ENCODE measurements around the gene SPDYE2B.
"Not testable (repeated sequence)": the region's sequence is repeated elsewhere in the genome, so short reads cannot be mapped to it uniquely, and the experiment has no call there.

SPDYE2B gene

GRCh38 chr7:102649924-102650323 is at the start of gene SPDYE2B:
Gene SPDYE2B, plus strand, starts transcription at chr7:102650319. Its CDS starts 2,030 bp downstream, at chr7:102652349.
- H3K4me3 ChIP-seq (ENCODE audit: low read depth, low read length), result not testable (repeated sequence)

GRCh38 chr7:102602317-102602716 is 47.8 kb upstream of the SPDYE2B start:
- not testable (repeated sequence) for H3K4me3 ChIP-seq (ENCODE audit: low read depth, low read length)

- H3K4me3 ChIP-seq (ENCODE audit: low read depth, low read length), result not testable (repeated sequence)
Measured at GRCh38 chr7:102604431-102605145, 45.5 kb upstream of the SPDYE2B start.

DNA sequence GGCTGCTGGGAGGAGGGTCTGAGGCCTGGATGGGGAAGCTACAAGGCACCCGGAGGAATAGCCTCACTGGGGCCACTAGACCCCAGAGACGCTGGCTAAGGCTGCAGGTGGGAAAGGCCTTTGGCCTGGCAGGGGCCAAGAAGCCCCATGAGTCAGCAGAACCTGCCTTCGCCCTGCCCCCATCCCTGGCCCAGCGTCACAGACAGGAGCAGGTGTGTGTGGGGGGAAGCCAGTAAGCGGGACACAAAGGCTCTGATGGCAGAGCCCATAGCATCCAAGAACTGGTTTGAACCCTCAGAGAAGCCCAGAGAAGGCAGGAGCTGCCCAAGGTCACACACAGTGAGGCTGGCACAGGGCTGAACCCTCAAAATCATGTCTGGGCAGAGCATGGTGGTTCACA is 43.3 kb upstream of the SPDYE2B start:
- H3K4me3 ChIP-seq (ENCODE audit: low read depth, low read length), result not testable (repeated sequence)

DNA sequence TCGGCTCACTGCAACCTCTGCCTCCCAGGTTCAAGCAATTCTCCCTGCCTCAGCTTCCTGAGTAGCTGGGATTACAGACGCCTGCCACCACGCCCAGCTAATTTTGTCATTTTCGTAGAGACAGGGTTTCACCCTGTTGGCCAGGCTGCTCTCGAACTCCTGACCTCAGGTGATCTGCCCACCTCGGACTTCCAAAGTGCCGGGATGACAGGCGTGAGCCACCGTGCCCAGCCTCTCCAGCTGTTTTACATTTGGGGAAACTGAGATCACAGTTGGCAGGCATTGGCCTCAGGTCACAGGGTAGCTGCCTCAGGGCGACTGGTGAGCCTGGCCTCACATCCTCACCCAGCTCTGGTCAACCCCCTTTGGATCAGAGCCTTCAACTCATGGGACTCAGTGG is 40.4 kb upstream of the SPDYE2B start:
- not testable (repeated sequence) for H3K4me3 ChIP-seq (ENCODE audit: low read depth, low read length)

DNA sequence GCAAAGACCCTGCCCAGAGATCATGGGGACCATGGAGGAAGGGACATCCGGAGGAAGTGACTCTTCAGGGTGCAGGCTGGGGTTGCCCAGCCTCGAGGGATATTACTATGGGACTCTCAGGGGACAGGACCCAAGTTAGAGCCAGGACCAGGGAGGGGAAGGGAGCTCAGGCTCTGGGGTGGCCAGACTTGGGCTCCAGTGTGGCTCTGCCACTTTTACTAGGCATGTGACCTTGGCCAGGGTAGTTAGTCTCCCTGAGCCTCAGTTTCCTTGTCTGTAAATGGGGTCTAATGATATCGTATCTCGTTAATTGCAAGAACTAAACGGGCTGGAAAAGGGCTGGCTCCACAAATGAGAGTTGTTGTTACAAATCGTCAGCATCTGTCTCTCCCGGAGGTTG is 39.7 kb upstream of the SPDYE2B start:
- H3K4me3 ChIP-seq (ENCODE audit: low read depth, low read length), result not testable (repeated sequence)

DNA sequence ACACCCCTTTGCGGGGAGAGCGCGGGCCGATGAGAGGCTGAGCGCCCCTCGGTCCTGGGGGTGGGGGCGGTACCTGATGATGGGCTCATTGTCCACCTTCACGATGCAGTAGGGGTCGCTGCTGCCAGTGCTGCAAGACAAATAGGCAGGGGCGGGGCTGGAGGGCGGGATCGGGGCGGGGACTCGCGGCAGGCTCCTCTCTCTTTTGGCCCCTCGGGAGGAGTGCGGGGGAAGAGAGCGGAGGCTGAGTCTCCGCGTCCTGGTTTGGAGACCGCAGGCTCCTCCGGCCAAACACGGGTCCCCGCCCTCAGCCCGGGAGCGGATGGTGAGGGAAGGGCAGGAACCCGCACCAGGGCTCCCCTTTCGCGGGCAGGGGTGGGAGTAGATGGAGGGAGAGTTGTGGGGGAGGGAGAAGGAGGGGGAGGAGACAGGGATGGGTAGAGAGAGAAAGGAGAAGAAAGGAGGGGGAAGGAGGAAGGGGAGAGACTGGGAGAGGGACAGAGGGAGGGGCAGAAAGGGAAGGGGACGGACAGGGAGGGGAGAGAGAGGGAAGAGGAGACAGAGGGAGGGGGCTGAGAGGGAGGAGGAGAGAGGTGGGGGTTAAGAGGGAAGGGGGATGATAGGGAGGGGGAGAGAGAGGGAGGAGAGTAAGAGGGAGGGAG is 39.0 kb upstream of the SPDYE2B start:
- not testable (repeated sequence) for H3K4me3 ChIP-seq (ENCODE audit: low read depth, low read length)

- peak overlapping the region; percentile 23 for H3K4me3 ChIP-seq (ENCODE audit: low read depth, low read length)
Measured at GRCh38 chr7:102611675-102612325, 38.3 kb upstream of the SPDYE2B start.

DNA sequence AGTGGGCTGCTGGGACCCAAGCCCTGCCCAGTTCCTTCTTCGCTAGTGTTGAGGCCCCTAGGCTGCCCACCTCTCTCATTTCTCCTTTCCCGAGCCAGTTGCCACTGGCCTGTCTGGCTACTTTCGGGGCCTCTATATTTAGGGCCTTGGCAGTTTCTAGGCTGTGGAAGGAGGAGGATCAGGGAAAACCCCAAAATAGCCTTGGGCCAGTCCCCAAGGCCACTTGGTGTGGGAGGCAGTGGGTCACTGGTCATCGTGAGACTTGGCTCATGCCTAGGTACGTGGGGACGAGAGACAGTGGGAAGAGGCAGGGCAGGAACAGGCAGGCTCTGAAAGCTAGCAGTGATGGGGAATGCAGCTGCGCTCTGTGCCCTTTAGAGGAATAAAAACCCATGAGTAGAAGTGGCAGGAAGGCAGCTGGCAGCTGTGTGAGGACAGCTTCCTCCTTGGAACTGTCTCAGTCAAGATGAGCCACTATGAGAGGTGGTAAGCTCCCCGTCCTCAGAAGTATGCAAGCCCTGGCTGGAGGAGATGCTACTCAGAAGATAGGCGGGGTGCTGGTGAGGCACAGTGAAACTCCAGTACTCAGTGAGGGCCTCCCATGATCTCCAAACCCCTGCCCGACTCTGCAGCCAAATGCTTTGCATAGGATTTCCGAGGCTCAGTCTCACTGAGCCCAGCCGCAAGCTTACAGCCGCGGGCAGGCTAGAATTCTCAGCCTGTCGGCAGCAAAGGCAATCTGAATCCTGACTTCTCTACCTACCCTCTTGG is 36.4 kb upstream of the SPDYE2B start:
- H3K4me3 ChIP-seq (ENCODE audit: low read depth, low read length), result not testable (repeated sequence)

DNA sequence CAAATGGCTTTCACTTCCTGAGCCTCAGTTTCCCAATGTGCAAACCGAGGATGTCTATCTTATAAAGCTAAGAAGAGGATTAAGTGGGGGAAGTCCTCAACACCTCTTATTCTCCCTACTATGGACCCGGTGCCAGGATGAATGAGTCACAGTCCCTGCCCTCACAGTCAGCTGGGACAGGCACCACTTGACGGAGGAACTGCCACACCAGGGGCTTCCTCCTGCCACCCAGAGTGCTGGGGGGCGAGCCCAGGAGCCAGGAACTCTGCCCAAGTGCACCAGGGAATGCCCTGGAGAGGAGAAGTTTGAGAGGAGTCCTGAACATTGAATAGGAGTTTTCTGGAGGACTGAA is 35.8 kb upstream of the SPDYE2B start:
- not testable (repeated sequence) for H3K4me3 ChIP-seq (ENCODE audit: low read depth, low read length)

DNA sequence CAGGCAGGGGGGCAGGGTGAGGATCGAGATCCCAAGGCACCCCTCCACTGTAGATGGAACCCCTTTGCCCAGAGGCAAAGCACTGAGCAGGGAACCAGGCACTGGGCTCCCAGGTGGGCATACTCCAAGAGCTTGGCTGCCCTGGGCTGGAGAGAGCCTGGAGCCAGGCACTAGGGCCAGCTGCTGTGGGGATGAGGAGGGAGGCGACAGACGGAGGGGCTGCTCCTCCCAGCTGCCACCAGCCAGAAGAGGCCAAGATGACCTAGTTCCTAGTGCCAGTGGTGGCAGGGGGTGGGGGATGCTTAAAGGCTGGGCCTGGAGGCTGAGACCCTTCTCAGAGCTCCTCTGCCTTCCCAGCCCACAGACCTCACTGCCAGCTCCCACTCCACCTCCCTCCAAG is 35.2 kb upstream of the SPDYE2B start:
- not testable (repeated sequence) for H3K4me3 ChIP-seq (ENCODE audit: low read depth, low read length)

DNA sequence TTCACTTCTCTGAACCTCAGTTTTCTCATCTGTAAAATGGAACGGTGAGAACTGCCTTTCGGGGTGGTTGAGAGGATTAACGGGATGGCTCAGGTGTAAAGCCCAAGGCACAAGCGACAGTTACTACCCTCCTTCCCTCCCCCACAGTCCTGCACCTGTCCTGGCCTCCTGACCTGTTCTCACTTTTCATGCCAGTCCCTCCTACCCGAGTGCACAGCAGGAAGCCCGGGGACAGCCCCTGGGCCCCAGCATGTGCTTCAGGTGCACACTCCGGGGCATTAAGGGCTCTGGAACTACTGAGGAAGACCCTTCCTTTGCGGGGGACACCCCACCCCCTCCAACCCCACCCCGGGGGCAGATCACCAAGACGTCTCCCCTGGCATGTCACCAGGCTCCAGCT is 34.2 kb upstream of the SPDYE2B start:
- not testable (repeated sequence) for H3K4me3 ChIP-seq (ENCODE audit: low read depth, low read length)

DNA sequence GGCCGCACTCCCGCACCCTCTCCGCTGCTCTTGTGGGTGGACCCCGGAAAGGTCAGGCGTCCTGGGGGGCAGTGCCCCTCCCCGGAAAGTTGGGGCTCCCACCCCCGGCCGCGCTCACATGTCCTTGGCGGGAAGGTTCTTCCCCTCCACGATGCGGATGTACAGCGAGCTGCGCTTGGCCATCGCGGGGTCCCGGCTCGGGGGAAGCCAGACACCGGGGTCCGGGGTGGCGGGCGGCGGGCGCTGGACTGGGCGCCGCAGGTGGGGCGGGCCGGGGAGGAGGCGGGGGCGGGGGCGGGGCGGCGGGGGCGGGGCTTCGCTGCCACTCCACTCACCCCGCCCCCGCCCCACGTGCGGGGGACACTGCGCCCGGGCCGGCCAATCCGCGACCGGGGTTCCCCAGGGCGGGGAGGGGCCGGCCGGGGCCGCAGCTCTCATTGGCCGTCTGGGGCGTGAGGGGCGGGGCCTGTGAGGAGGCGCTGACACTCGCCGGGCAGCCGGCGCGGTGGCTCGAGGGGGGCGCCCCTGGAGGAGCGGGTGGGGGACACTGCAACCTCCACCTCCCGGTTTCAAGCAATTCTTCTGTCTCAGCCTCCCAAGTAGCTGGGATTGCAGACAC is 33.5 kb upstream of the SPDYE2B start, which contains the start of gene RASA4:
RASA4 (minus strand) TSS at position 250 of the 619 bp plus-strand sequence; CDS start at position 183, 67 bp downstream.
- H3K4me3 ChIP-seq (ENCODE audit: low read depth, low read length), result peak within 1 kb of the TSS; percentile 40

- H3K4me3 ChIP-seq (ENCODE audit: low read depth, low read length), result not testable (repeated sequence)
Measured at GRCh38 chr7:102618122-102618521, 32.0 kb upstream of the SPDYE2B start.

GRCh38 chr7:102627271-102627904 is 22.7 kb upstream of the SPDYE2B start:
- H3K4me3 ChIP-seq (ENCODE audit: low read depth, low read length), result not testable (repeated sequence)

DNA sequence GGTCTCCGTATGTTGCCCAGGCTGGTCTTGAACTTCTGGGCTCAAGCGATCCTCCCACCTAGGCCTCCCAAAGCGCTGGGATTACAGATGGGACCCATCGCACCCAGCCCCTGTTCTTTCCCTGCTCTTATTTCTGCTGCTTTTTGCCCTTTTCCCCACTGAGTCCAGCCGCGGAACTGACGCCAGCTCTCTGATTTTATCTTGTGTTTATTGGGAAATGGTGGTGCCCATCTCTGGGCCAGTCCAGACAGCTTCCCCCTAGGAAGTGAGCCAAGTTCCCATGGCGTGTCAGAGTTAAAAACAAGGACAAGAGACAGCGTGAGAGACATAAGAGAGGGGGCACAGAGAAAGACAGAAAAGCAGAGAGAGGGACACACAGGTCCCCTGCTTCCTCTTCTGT is 19.5 kb upstream of the SPDYE2B start:
- H3K4me3 ChIP-seq (ENCODE audit: low read depth, low read length), result not testable (repeated sequence)

GRCh38 chr7:102634299-102634698 is 15.8 kb upstream of the SPDYE2B start:
- H3K4me3 ChIP-seq (ENCODE audit: low read depth, low read length), result not testable (repeated sequence)

GRCh38 chr7:102635354-102635753 is 14.8 kb upstream of the SPDYE2B start:
- H3K4me3 ChIP-seq (ENCODE audit: low read depth, low read length), result not testable (repeated sequence)

GRCh38 chr7:102636956-102637355 is 13.2 kb upstream of the SPDYE2B start:
- not testable (repeated sequence) for H3K4me3 ChIP-seq (ENCODE audit: low read depth, low read length)

DNA sequence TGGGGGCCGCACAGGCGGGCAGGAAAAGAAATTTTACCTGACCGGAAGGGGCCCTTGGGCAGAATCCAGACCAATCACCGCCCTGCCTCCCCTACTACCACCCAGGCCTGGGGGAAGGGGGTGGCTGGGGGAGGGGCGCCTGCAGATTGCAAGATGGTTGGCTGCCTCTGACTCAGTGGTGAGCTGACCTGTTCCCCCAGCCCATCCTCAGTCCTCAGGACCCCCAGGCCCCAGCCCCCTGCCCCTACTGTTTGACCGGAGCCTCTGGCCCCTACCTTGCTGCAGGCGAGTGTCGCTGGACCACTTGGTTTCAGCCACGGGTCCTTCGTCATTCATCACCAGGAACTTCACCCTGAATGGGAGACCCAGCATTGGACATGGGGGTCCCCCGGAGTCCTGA is 11.3 kb upstream of the SPDYE2B start:
- H3K4me3 ChIP-seq (ENCODE audit: low read depth, low read length), result not testable (repeated sequence)
